Keratinocyte (primary cell): ENCODE data around the gene PID1. TPM values are rescaled to one million over a fixed set of nuclear protein-coding genes. Genes with fewer than 3 reads are reported as not detected.

Source experiments
- DNase-seq: peaks from one replicate; pipeline ENCODE4 v3.0.0-alpha.2; 2011; ENCODE audit warnings: low read depth, missing footprints, low spot score
- FAIRE-seq: peaks from 2 replicates; lab custom pipeline; 2011; peaks lifted over from hg19 to GRCh38; lab: Jason Lieb, UNC
- H2AFZ ChIP-seq: 2 replicates; pipeline ENCODE4 v1.6.0; 2012; ENCODE audit warnings: low read length, control low read depth, inconsistent platforms; ENCODE audit not compliant: control insufficient read depth
- H3K27ac ChIP-seq: 2 replicates; pipeline ENCODE4 v1.5.1; 2011; ENCODE audit warnings: low read length; ENCODE audit not compliant: control insufficient read depth, insufficient read depth
- H3K27me3 ChIP-seq: 3 replicates; pipeline ENCODE4 v1.6.0; 2011; ENCODE audit warnings: low read length; ENCODE audit not compliant: control insufficient read depth, insufficient read depth; ENCODE audit errors: extremely low read depth
- H3K36me3 ChIP-seq, 2 experiments: 2 replicates in 1 of 2; 3 replicates in 1 of 2; pipeline ENCODE4 v1.5.1; 2011; ENCODE audit warnings: low read length in 2 of 2, mild to moderate bottlenecking in 1 of 2; ENCODE audit not compliant: control insufficient read depth in 2 of 2, insufficient read depth in 2 of 2; ENCODE audit errors: extremely low read depth in 1 of 2
- H3K4me1 ChIP-seq: 3 replicates; pipeline ENCODE4 v1.5.1; 2011; ENCODE audit warnings: low read length; ENCODE audit not compliant: control insufficient read depth, insufficient read depth; ENCODE audit errors: extremely low read depth
- H3K4me2 ChIP-seq: 3 replicates; pipeline ENCODE4 v1.6.0; 2011; ENCODE audit warnings: low read depth, low read length; ENCODE audit not compliant: control insufficient read depth, insufficient read depth; ENCODE audit errors: extremely low read depth
- H3K4me3 ChIP-seq, 3 experiments: fragments of 200-600 bp in 1 of 3; sonication (generic) in 1 of 3; 2 replicates in 2 of 3; 3 replicates in 1 of 3; pipeline ENCODE4 v1.5.1; 2011 to 2016; ENCODE audit warnings: low read length in 3 of 3, mild to moderate bottlenecking in 3 of 3, control low read depth in 2 of 3, inconsistent platforms in 1 of 3, low read depth in 1 of 3, mixed read lengths in 1 of 3, mixed run types in 1 of 3, moderate library complexity in 1 of 3; ENCODE audit not compliant: control insufficient read depth in 2 of 3, insufficient read depth in 2 of 3; ENCODE audit errors: extremely low read depth in 1 of 3
- H3K79me2 ChIP-seq: 2 replicates; pipeline ENCODE4 v1.6.0; 2012; ENCODE audit warnings: low read length; ENCODE audit not compliant: control insufficient read depth, insufficient read depth
- H3K9ac ChIP-seq: 3 replicates; pipeline ENCODE4 v1.6.0; 2011; ENCODE audit warnings: low read length; ENCODE audit not compliant: control insufficient read depth, insufficient read depth; ENCODE audit errors: extremely low read depth
- H3K9me1 ChIP-seq: 3 replicates; pipeline ENCODE4 v1.6.0; 2011; ENCODE audit warnings: low read length; ENCODE audit not compliant: control insufficient read depth, insufficient read depth; ENCODE audit errors: extremely low read depth
- H3K9me3 ChIP-seq: 2 replicates; pipeline ENCODE4 v1.5.1; 2012; ENCODE audit warnings: low read depth, low read length; ENCODE audit not compliant: control insufficient read depth
- H4K20me1 ChIP-seq: 3 replicates; pipeline ENCODE4 v1.6.0; 2011; ENCODE audit warnings: low read length; ENCODE audit not compliant: control insufficient read depth, insufficient read depth; ENCODE audit errors: extremely low read depth
- CTCF ChIP-seq, 3 experiments: IDR thresholded peaks in 1 of 3; conservative IDR thresholded peaks in 1 of 3; optimal IDR thresholded peaks in 1 of 3; 2 replicates in 2 of 3; 3 replicates in 1 of 3; pipeline versions ENCODE3 to v1.5.1; 2011; ENCODE audit warnings: low read length in 3 of 3, mild to moderate bottlenecking in 3 of 3, moderate library complexity in 2 of 3, control low read depth in 1 of 3, inconsistent platforms in 1 of 3; ENCODE audit not compliant: insufficient read depth in 2 of 3; ENCODE audit errors: extremely low read depth in 1 of 3
- EZH2 ChIP-seq: IDR thresholded peaks from one replicate; pipeline ENCODE4 v1.6.1; 2012; ENCODE audit warnings: inconsistent platforms, mild to moderate bottlenecking, low read length, moderate library complexity
- dilution Hi-C: fragments of 300-500 bp; cut with MboI; formaldehyde crosslinking; loops from one replicate; pipeline ENCODE4 v1.7.0; 2020; ENCODE audit warnings: low sequenced_read_pairs; ENCODE audit not compliant: extremely low pct_ligation_motif_present
- polyA plus RNA-seq, 5 experiments: library from polyadenylated mRNA; depleted of rRNA in 3 of 5; stranded (reverse) in 3 of 5; stranded (forward) in 1 of 5; unstranded in 1 of 5; fragments of >200 nt; gene quantifications; 1 replicate in 1 of 5; 2 replicates in 3 of 5; 3 replicates in 1 of 5; pipeline versions ENCODE4 v1.2.1 to v1.2.3, GENCODE V29; 2011 to 2012; ENCODE audit warnings: missing spikeins in 2 of 5, low read depth in 1 of 5, low replicate concordance in 1 of 5

The PID1 gene
- polyA plus RNA-seq, 1 donor (not counting 4 experiments of a cell fraction or from before 2014, with no cell fraction given), result 5.4 TPM

- H3K27ac ChIP-seq, result no peak overlapping the region
- H3K9me3 ChIP-seq, result no peaks in the 10 kb centered on the region
- no peak overlapping the region for H3K9ac ChIP-seq
- no peak for TF ChIP-seq CTCF (optimal IDR thresholded peaks at IDR 0.05 in 1 of 3, IDR thresholded peaks at IDR 0.05 in 1 of 3, conservative IDR thresholded peaks at IDR 0.05 in 1 of 3; ENCODE audit: extremely low read depth in 1 of 3, insufficient read depth in 2 of 3, low read length in 3 of 3)
- TF ChIP-seq EZH2, result no peak
- H3K27me3 ChIP-seq, result no peaks in the 10 kb centered on the region
- DNase-seq, result no peak
- H3K79me2 ChIP-seq, result no peaks in the 10 kb centered on the region
- H4K20me1 ChIP-seq, result no peaks in the 10 kb centered on the region
- H3K4me1 ChIP-seq, result no peaks in the 10 kb centered on the region
- dilution Hi-C loops, result no loop called here
- no peak for FAIRE-seq
- H3K4me2 ChIP-seq, result no peak overlapping the region
- H3K36me3 ChIP-seq, result no peaks in the 10 kb centered on the region
- no peak overlapping the region for H3K4me3 ChIP-seq
- no peaks in the 10 kb centered on the region for H3K9me1 ChIP-seq
- no peak overlapping the region for H2AFZ ChIP-seq
These were observed 13.1 kb downstream of the PID1 start for GRCh38 chr2:229257985-229258384.

GRCh38 chr2:229256376-229256775, 14.7 kb downstream of the PID1 start:
- Histone ChIP-seq H3K9me1 (no peaks in the 10 kb centered on the region), H4K20me1 (no peaks in the 10 kb centered on the region), H3K4me1 (no peaks in the 10 kb centered on the region), H2AFZ (no peak overlapping the region), H3K9ac (no peak overlapping the region), H3K4me3 (no peak overlapping the region), H3K27me3 (no peaks in the 10 kb centered on the region), H3K79me2 (no peaks in the 10 kb centered on the region), H3K4me2 (no peak overlapping the region), H3K27ac (no peak overlapping the region), H3K9me3 (no peaks in the 10 kb centered on the region), H3K36me3 (no peaks in the 10 kb centered on the region)
- DNase-seq (no peak), FAIRE-seq (no peak)
- dilution Hi-C loops, result no loop called here
- TF ChIP-seq EZH2, result no peak
- no peak for TF ChIP-seq CTCF (optimal IDR thresholded peaks at IDR 0.05 in 1 of 3, IDR thresholded peaks at IDR 0.05 in 1 of 3, conservative IDR thresholded peaks at IDR 0.05 in 1 of 3; ENCODE audit: extremely low read depth in 1 of 3, insufficient read depth in 2 of 3, low read length in 3 of 3)
